ENCODE results near the gene IQCK.

GRCh38 chr16:19708296-19709205 is 9.5 kb upstream of the IQCK start:
- TF ChIP-seq CTCF (IDR thresholded peaks at IDR 0.05 in 8 of 11, conservative IDR thresholded peaks at IDR 0.05 in 3 of 11) (no peak), POLR2A (IDR thresholded peaks at IDR 0.05) (no peak), POLR2AphosphoS5 (IDR thresholded peaks at IDR 0.05) (no peak)
